Left renal cortex interstitium (tissue), 4 donors: ENCODE measurements around the gene ZNF318. TPM values are rescaled to one million over a fixed set of nuclear protein-coding genes. Genes with fewer than 3 reads are reported as not detected.
"Not testable (repeated sequence)": the region's sequence is repeated elsewhere in the genome, so short reads cannot be mapped to it uniquely, and the experiment has no call there.

Experiments
- DNase-seq, 4 donors: peaks; one replicate each; pipeline ENCODE4 v3.0.0-alpha.2; 2013; ENCODE audit warnings: low read depth in 4 of 4, low spot score in 2 of 4, missing footprints in 1 of 4
- polyA plus RNA-seq, 4 donors: library from polyadenylated mRNA; unstranded; fragments of 120-200 nt; gene quantifications; one replicate each; pipeline ENCODE4 v1.2.1, GENCODE V29; 2013; ENCODE audit not compliant: insufficient read length in 4 of 4

Gene ZNF318
- polyA plus RNA-seq, 4 donors, result 22.1 to 33.9 (median 28.9) TPM

GRCh38 chr6:43386492-43386891 is 17.0 kb upstream of the ZNF318 start:
- DNase-seq, result no peak

GRCh38 chr6:43383021-43383667 is 13.7 kb upstream of the ZNF318 start:
- no peak for DNase-seq

GRCh38 chr6:43380858-43381257 is 11.4 kb upstream of the ZNF318 start:
- DNase-seq, result not testable (repeated sequence)

- DNase-seq, result no peak
These were observed 9.2 kb upstream of the ZNF318 start for GRCh38 chr6:43378631-43379030.

GRCh38 chr6:43377710-43378229 is 8.3 kb upstream of the ZNF318 start:
- no peak for DNase-seq

GRCh38 chr6:43376551-43376981 is 7.1 kb upstream of the ZNF318 start:
- DNase-seq, result no peak

GRCh38 chr6:43375693-43376092 is 6.2 kb upstream of the ZNF318 start:
- DNase-seq, result no peak

- no peak for DNase-seq
These were observed 3.9 kb upstream of the ZNF318 start for GRCh38 chr6:43373252-43373875.

- not testable (repeated sequence) for DNase-seq
These were observed 645 bp upstream of the ZNF318 start for GRCh38 chr6:43370003-43370580.

GRCh38 chr6:43368259-43369160 is 937 bp downstream of the ZNF318 start:
- peak in 2 of 4 donors; percentile 42 to 43 for DNase-seq

GRCh38 chr6:43367245-43367984 is 2.0 kb downstream of the ZNF318 start:
- no peak for DNase-seq

- no peak for DNase-seq
These were observed 8.2 kb downstream of the ZNF318 start for GRCh38 chr6:43361269-43361668.

- DNase-seq, result no peak
These were observed 9.6 kb downstream of the ZNF318 start for GRCh38 chr6:43359831-43360230.

GRCh38 chr6:43359381-43359780 is 10.1 kb downstream of the ZNF318 start:
- DNase-seq, result no peak

GRCh38 chr6:43355862-43356590 is 13.4 kb downstream of the ZNF318 start:
- no peak for DNase-seq

GRCh38 chr6:43351951-43352350 is 17.5 kb downstream of the ZNF318 start:
- DNase-seq, result not testable (repeated sequence)

- DNase-seq, result no peak
These were observed 22.0 kb downstream of the ZNF318 start for GRCh38 chr6:43347444-43347843.

- DNase-seq, result no peak
These were observed 22.4 kb downstream of the ZNF318 start for GRCh38 chr6:43347021-43347420.

GRCh38 chr6:43346243-43346642 is 23.2 kb downstream of the ZNF318 start:
- not testable (repeated sequence) for DNase-seq
